ENCODE data around the gene PLEKHA6.

DNA sequence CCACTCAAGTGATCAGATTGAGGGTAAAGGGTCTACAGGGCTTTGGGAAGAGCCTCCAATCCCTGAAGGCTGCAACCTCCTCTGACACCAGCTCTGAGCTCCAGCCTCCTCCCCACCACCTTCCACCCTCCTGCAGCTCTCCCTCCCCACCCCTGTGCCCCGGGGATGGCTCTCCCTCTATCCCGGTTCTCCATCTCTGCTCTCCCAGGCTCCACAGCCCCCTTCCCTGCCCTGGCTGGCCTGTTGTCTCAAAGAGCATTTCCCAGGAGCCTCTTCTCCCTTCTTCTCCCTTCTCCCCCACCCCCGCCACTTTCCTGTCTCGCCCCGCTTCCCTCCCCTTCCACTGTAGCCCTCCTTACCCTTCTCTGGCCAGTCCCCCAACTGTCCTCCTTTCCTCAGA is 1.1 kb downstream of the PLEKHA6 start:
- TF ChIP-seq CTCF (IDR thresholded peaks at IDR 0.05) (no peak), POLR2AphosphoS5 (IDR thresholded peaks at IDR 0.05) (no peak), POLR2A (IDR thresholded peaks at IDR 0.05) (no peak)
